ENCODE measurements around the gene EXOC6B.

- TF ChIP-seq CTCF (IDR thresholded peaks at IDR 0.05), result no peak
- TF ChIP-seq POLR2A (IDR thresholded peaks at IDR 0.05), result no peak
Measured at GRCh38 chr2:72723769-72724370, 102.0 kb downstream of the EXOC6B start.

Measured in prostate gland (tissue), 2 donors.